ENCODE measurements around the gene CARS2. TPM values are rescaled to one million over a fixed set of nuclear protein-coding genes. Genes with fewer than 3 reads are reported as not detected.

Gene CARS2
- total and polyA plus RNA-seq, 2 donors from 2014 or later = 57.1 to 57.9 TPM

GRCh38 chr13:110620596-110620995, 85.3 kb downstream of the CARS2 start:
- FAIRE-seq (no peak), DNase-seq (no peak)
- Histone ChIP-seq H3K27me3 (ENCODE audit: control insufficient read depth, insufficient read depth, low read length) (no peaks in the 10 kb centered on the region), H3K9me3 (ENCODE audit: control insufficient read depth in 2 of 3, insufficient read depth in 1 of 3, low read length in 3 of 3) (no peaks in the 10 kb centered on the region), H3K4me1 (ENCODE audit: control insufficient read depth in 2 of 3, insufficient read depth in 2 of 3, low read depth in 1 of 3, low read length in 3 of 3) (peaks cover 7 to 38% (median 28%) of the 10 kb centered on the region in 3 donors), H3K36me3 (ENCODE audit: control insufficient read depth in 2 of 3, insufficient read depth in 3 of 3, low read length in 3 of 3) (peaks cover 3 to 16% (median 10%) of the 10 kb centered on the region in 3 donors), H3K4me3 (ENCODE audit: low read length in 3 of 3) (no peak overlapping the region), H3K9ac (ENCODE audit: low read length in 3 of 3) (no peak overlapping the region), H3K27ac (ENCODE audit: low read depth in 2 of 2, low read length in 2 of 2) (no peak overlapping the region)
- no peak for TF ChIP-seq CTCF (IDR thresholded peaks at IDR 0.05; ENCODE audit: borderline replicate concordance, extremely low read depth, insufficient read depth)
- intact Hi-C loops (cut with DNase I) = no loop called here

GRCh38 chr13:110618780-110619179, 87.1 kb downstream of the CARS2 start:
- Histone ChIP-seq H3K4me1 (ENCODE audit: control insufficient read depth in 2 of 3, insufficient read depth in 2 of 3, low read depth in 1 of 3, low read length in 3 of 3) (peaks cover 7 to 38% (median 25%) of the 10 kb centered on the region in 3 donors), H3K4me3 (ENCODE audit: low read length in 3 of 3) (no peak overlapping the region), H3K36me3 (ENCODE audit: control insufficient read depth in 2 of 3, insufficient read depth in 3 of 3, low read length in 3 of 3) (peaks cover 3 to 8% (median 7%) of the 10 kb centered on the region in 3 donors), H3K27me3 (ENCODE audit: control insufficient read depth, insufficient read depth, low read length) (no peaks in the 10 kb centered on the region), H3K9ac (ENCODE audit: low read length in 3 of 3) (peak overlapping the region in 1 of 3 donors; percentile 56), H3K27ac (ENCODE audit: low read depth in 2 of 2, low read length in 2 of 2) (peak overlapping the region; percentile 34 to 62), H3K9me3 (ENCODE audit: control insufficient read depth in 2 of 3, insufficient read depth in 1 of 3, low read length in 3 of 3) (no peaks in the 10 kb centered on the region)
- intact Hi-C loops (cut with DNase I) = no loop called here
- TF ChIP-seq CTCF (IDR thresholded peaks at IDR 0.05; ENCODE audit: borderline replicate concordance, extremely low read depth, insufficient read depth) = no peak
- no peak for FAIRE-seq
- no peak for DNase-seq

DNA sequence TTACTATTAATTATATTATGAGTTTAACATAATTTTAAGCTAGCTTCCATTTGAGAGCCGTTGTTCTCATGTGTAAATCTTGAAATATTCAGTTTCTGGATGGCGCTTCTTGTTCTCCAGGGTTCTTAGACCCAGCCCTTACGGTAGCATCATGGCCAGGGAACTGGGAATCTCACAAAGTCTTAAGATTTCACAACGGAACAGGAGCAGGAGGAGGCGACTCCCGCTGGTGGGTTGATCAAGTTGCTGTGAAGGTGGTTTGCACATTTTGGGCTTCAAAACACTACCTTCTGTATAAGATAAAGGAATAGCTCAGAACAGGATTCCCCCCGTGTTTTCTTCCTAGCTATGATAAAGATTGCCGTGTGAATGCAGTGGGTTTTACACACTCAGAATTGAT, 87.7 kb downstream of the CARS2 start:
- Histone ChIP-seq H3K27ac (ENCODE audit: low read depth in 2 of 2, low read length in 2 of 2) (peak overlapping the region; percentile 34 to 62), H3K27me3 (ENCODE audit: control insufficient read depth, insufficient read depth, low read length) (no peaks in the 10 kb centered on the region), H3K4me3 (ENCODE audit: low read length in 3 of 3) (no peak overlapping the region), H3K4me1 (ENCODE audit: control insufficient read depth in 2 of 3, insufficient read depth in 2 of 3, low read depth in 1 of 3, low read length in 3 of 3) (peaks cover 7 to 38% (median 25%) of the 10 kb centered on the region in 3 donors), H3K9ac (ENCODE audit: low read length in 3 of 3) (peak overlapping the region in 1 of 3 donors; percentile 56), H3K9me3 (ENCODE audit: control insufficient read depth in 2 of 3, insufficient read depth in 1 of 3, low read length in 3 of 3) (no peaks in the 10 kb centered on the region), H3K36me3 (ENCODE audit: control insufficient read depth in 2 of 3, insufficient read depth in 3 of 3, low read length in 3 of 3) (peaks cover 3 to 7% (median 7%) of the 10 kb centered on the region in 3 donors)
- FAIRE-seq (no peak), DNase-seq (no peak)
- intact Hi-C loops (cut with DNase I) = no loop called here
- no peak for TF ChIP-seq CTCF (IDR thresholded peaks at IDR 0.05; ENCODE audit: borderline replicate concordance, extremely low read depth, insufficient read depth)

Measured in kidney (tissue), 14 donors.